Neural cell (in vitro differentiated cells): ENCODE data around the gene USP22.

ENCODE experiments used
- EP300 ChIP-seq: fragments of 450-650 bp; conservative IDR thresholded peaks from 2 replicates; pipeline ENCODE4 v1.6.1; 2014; ENCODE audit warnings: antibody characterized with exemption, mild to moderate bottlenecking, moderate library complexity; ENCODE audit not compliant: poor library complexity, severe bottlenecking
- EZH2 ChIP-seq: fragments of 200-600, 300-800 bp; shearing (Covaris generic), sonication (generic); IDR thresholded peaks from 2 replicates; pipeline ENCODE4 v1.6.1; 2014; ENCODE audit warnings: antibody characterized with exemption, low read length, borderline replicate concordance, mild to moderate bottlenecking; ENCODE audit not compliant: insufficient read depth, poor library complexity, severe bottlenecking
- POLR2AphosphoS5 ChIP-seq: IDR thresholded peaks from 2 replicates; pipeline ENCODE4 v1.6.1; 2012
- RAD21 ChIP-seq: fragments of 450-650 bp; conservative IDR thresholded peaks from 2 replicates; pipeline ENCODE4 v1.6.1; 2014; ENCODE audit warnings: antibody characterized with exemption, mild to moderate bottlenecking, moderate library complexity
- REST ChIP-seq: IDR thresholded peaks from 2 replicates; pipeline ENCODE4 v1.6.1; 2012; ENCODE audit warnings: borderline replicate concordance
- SMC3 ChIP-seq: fragments of 450-650 bp; conservative IDR thresholded peaks from 2 replicates; pipeline ENCODE4 v1.6.1; 2014; ENCODE audit warnings: antibody characterized with exemption, mild to moderate bottlenecking, moderate library complexity; ENCODE audit not compliant: poor library complexity
- TAF1 ChIP-seq: IDR thresholded peaks from 2 replicates; pipeline ENCODE4 v1.6.1; 2012; ENCODE audit warnings: low read depth
- TF ChIP-seq, protein P1 (sequence below): fragments of 450-650 bp; IDR thresholded peaks from 2 replicates; pipeline ENCODE4 v1.5.1; 2014; ENCODE audit warnings: antibody characterized with exemption, mild to moderate bottlenecking, moderate library complexity; ENCODE audit not compliant: poor library complexity, severe bottlenecking

- TF ChIP-seq, protein P1, sequence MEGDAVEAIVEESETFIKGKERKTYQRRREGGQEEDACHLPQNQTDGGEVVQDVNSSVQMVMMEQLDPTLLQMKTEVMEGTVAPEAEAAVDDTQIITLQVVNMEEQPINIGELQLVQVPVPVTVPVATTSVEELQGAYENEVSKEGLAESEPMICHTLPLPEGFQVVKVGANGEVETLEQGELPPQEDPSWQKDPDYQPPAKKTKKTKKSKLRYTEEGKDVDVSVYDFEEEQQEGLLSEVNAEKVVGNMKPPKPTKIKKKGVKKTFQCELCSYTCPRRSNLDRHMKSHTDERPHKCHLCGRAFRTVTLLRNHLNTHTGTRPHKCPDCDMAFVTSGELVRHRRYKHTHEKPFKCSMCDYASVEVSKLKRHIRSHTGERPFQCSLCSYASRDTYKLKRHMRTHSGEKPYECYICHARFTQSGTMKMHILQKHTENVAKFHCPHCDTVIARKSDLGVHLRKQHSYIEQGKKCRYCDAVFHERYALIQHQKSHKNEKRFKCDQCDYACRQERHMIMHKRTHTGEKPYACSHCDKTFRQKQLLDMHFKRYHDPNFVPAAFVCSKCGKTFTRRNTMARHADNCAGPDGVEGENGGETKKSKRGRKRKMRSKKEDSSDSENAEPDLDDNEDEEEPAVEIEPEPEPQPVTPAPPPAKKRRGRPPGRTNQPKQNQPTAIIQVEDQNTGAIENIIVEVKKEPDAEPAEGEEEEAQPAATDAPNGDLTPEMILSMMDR = no peak
- TF ChIP-seq POLR2AphosphoS5 (no peak), RAD21 (no peak), TAF1 (no peak), EP300 (no peak), SMC3 (no peak), EZH2 (no peak), REST (no peak)
Observed at GRCh38 chr17:20961586-20961985, 81.2 kb downstream of the USP22 start.
